Neural cell (in vitro differentiated cells): ENCODE data around the gene TRIO.

Experiments
- EP300 ChIP-seq: fragments of 450-650 bp; conservative IDR thresholded peaks from 2 replicates; pipeline ENCODE4 v1.6.1; 2014; ENCODE audit warnings: antibody characterized with exemption, mild to moderate bottlenecking, moderate library complexity; ENCODE audit not compliant: poor library complexity, severe bottlenecking
- MXI1 ChIP-seq: fragments of 450-650 bp; conservative IDR thresholded peaks from 2 replicates; pipeline ENCODE4 v1.6.1; 2014; ENCODE audit warnings: antibody characterized with exemption, mild to moderate bottlenecking; ENCODE audit not compliant: poor library complexity, severe bottlenecking
- POLR2AphosphoS5 ChIP-seq: IDR thresholded peaks from 2 replicates; pipeline ENCODE4 v1.6.1; 2012
- SMC3 ChIP-seq: fragments of 450-650 bp; conservative IDR thresholded peaks from 2 replicates; pipeline ENCODE4 v1.6.1; 2014; ENCODE audit warnings: antibody characterized with exemption, mild to moderate bottlenecking, moderate library complexity; ENCODE audit not compliant: poor library complexity
- TAF1 ChIP-seq: IDR thresholded peaks from 2 replicates; pipeline ENCODE4 v1.6.1; 2012; ENCODE audit warnings: low read depth
- TF ChIP-seq, protein P1 (sequence below): fragments of 450-650 bp; IDR thresholded peaks from 2 replicates; pipeline ENCODE4 v1.5.1; 2014; ENCODE audit warnings: antibody characterized with exemption, mild to moderate bottlenecking, moderate library complexity; ENCODE audit not compliant: poor library complexity, severe bottlenecking
- TF ChIP-seq, protein P2 (sequence below): IDR thresholded peaks from 2 replicates; pipeline ENCODE4 v1.6.1; 2012; ENCODE audit warnings: borderline replicate concordance

DNA sequence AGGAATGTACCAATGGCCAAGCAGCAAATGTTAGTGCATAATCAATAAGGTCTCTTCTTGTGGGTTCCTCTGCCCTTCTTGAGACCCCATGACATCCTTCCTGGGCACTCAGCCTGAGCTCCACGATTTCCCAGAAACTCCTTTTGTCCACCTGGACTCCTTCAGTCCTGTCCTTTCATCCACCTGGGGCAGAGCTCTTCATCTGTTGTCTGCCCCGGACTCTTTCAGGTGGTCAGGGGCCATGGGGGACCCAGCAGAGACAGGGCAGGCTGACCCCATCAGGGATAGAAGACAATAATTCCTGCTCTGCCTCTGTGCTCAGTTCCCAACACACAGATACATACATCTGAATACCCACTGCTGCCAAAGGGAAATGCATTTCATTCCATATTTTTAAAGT is 379.6 kb downstream of the TRIO start:
- no peak for TF ChIP-seq SMC3
- TF ChIP-seq MXI1, result no peak
- TF ChIP-seq TAF1, result no peak
- TF ChIP-seq, protein P1, sequence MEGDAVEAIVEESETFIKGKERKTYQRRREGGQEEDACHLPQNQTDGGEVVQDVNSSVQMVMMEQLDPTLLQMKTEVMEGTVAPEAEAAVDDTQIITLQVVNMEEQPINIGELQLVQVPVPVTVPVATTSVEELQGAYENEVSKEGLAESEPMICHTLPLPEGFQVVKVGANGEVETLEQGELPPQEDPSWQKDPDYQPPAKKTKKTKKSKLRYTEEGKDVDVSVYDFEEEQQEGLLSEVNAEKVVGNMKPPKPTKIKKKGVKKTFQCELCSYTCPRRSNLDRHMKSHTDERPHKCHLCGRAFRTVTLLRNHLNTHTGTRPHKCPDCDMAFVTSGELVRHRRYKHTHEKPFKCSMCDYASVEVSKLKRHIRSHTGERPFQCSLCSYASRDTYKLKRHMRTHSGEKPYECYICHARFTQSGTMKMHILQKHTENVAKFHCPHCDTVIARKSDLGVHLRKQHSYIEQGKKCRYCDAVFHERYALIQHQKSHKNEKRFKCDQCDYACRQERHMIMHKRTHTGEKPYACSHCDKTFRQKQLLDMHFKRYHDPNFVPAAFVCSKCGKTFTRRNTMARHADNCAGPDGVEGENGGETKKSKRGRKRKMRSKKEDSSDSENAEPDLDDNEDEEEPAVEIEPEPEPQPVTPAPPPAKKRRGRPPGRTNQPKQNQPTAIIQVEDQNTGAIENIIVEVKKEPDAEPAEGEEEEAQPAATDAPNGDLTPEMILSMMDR, result no peak
- TF ChIP-seq, protein P2, sequence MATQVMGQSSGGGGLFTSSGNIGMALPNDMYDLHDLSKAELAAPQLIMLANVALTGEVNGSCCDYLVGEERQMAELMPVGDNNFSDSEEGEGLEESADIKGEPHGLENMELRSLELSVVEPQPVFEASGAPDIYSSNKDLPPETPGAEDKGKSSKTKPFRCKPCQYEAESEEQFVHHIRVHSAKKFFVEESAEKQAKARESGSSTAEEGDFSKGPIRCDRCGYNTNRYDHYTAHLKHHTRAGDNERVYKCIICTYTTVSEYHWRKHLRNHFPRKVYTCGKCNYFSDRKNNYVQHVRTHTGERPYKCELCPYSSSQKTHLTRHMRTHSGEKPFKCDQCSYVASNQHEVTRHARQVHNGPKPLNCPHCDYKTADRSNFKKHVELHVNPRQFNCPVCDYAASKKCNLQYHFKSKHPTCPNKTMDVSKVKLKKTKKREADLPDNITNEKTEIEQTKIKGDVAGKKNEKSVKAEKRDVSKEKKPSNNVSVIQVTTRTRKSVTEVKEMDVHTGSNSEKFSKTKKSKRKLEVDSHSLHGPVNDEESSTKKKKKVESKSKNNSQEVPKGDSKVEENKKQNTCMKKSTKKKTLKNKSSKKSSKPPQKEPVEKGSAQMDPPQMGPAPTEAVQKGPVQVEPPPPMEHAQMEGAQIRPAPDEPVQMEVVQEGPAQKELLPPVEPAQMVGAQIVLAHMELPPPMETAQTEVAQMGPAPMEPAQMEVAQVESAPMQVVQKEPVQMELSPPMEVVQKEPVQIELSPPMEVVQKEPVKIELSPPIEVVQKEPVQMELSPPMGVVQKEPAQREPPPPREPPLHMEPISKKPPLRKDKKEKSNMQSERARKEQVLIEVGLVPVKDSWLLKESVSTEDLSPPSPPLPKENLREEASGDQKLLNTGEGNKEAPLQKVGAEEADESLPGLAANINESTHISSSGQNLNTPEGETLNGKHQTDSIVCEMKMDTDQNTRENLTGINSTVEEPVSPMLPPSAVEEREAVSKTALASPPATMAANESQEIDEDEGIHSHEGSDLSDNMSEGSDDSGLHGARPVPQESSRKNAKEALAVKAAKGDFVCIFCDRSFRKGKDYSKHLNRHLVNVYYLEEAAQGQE, result no peak
- TF ChIP-seq POLR2AphosphoS5, result no peak
- no peak for TF ChIP-seq EP300
